ENCODE results near the gene KCNQ2. TPM values are rescaled to one million over a fixed set of nuclear protein-coding genes. Genes with fewer than 3 reads are reported as not detected.

The KCNQ2 gene
- polyA plus RNA-seq, 4 donors, result 4.9 to 9.0 (median 5.1) TPM

- no peak for DNase-seq (ENCODE audit: low read depth in 4 of 4, low spot score in 3 of 4)
Measured at GRCh38 chr20:63350597-63351325, 121.7 kb downstream of the KCNQ2 start.

Other genes starting within 250 kb of the KCNQ2 start
- 1 to 10 TPM in 3 of 4 donors, under 1 TPM in 1; 0.44 to 2.7 (median 2.1) TPM for gene BIRC7, start 236.8 kb downstream of the KCNQ2 start, polyA plus RNA-seq (ENCODE audit: insufficient read length in 4 of 4)
- gene NKAIN4, start 218.2 kb downstream of the KCNQ2 start, polyA plus RNA-seq (ENCODE audit: insufficient read length in 4 of 4), result 10 to 100 TPM; 26.0 to 41.5 (median 29.8) TPM
- 10 to 100 TPM; 62.3 to 77.0 (median 67.9) TPM for gene ARFGAP1, start 199.8 kb downstream of the KCNQ2 start, polyA plus RNA-seq (ENCODE audit: insufficient read length in 4 of 4)
- under 1 TPM; 0.67 to 0.97 (median 0.78) TPM for gene COL20A1, start 179.5 kb downstream of the KCNQ2 start, polyA plus RNA-seq (ENCODE audit: insufficient read length in 4 of 4)
- gene CHRNA4, start 111.3 kb downstream of the KCNQ2 start, polyA plus RNA-seq (ENCODE audit: insufficient read length in 4 of 4), result 10 to 100 TPM in 3 of 4 donors, 1 to 10 TPM in 1; 6.1 to 14.7 (median 12.7) TPM
- 1 to 10 TPM in 3 of 4 donors, under 1 TPM in 1; 0.56 to 3.8 (median 1.4) TPM for gene EEF1A2, start 26.4 kb upstream of the KCNQ2 start, polyA plus RNA-seq (ENCODE audit: insufficient read length in 4 of 4)
- gene PPDPF, start 48.1 kb upstream of the KCNQ2 start, polyA plus RNA-seq (ENCODE audit: insufficient read length in 4 of 4), result 100 to 1,000 TPM; 159 to 425 (median 233) TPM
- gene PTK6, start 64.7 kb upstream of the KCNQ2 start, polyA plus RNA-seq (ENCODE audit: insufficient read length in 4 of 4), result 1 to 10 TPM in 2 of 4 donors, under 1 TPM in 2; 0.44 to 1.1 (median 0.81) TPM
- gene SRMS, start 75.1 kb upstream of the KCNQ2 start, polyA plus RNA-seq (ENCODE audit: insufficient read length in 4 of 4), result under 1 TPM in 3 of 4 donors, not detected in 1; 0.17 to 0.31 (median 0.24) TPM
- gene FNDC11, start 81.5 kb upstream of the KCNQ2 start, polyA plus RNA-seq (ENCODE audit: insufficient read length in 4 of 4), result 1 to 10 TPM in 3 of 4 donors, under 1 TPM in 1; 0.90 to 2.1 (median 1.1) TPM
- gene HELZ2, start 101.6 kb upstream of the KCNQ2 start, polyA plus RNA-seq (ENCODE audit: insufficient read length in 4 of 4), result 10 to 100 TPM; 10.1 to 15.3 (median 11.2) TPM
- 10 to 100 TPM in 3 of 4 donors, 1 to 10 TPM in 1; 9.4 to 12.7 (median 10.7) TPM for gene GMEB2, start 154.4 kb upstream of the KCNQ2 start, polyA plus RNA-seq (ENCODE audit: insufficient read length in 4 of 4)
- 10 to 100 TPM; 23.5 to 39.7 (median 29.3) TPM for gene STMN3, start 180.8 kb upstream of the KCNQ2 start, polyA plus RNA-seq (ENCODE audit: insufficient read length in 4 of 4)
- 10 to 100 TPM; 15.8 to 18.2 (median 17.6) TPM for gene RTEL1, start 185.7 kb upstream of the KCNQ2 start, polyA plus RNA-seq (ENCODE audit: insufficient read length in 4 of 4)
- gene TNFRSF6B, start 224.0 kb upstream of the KCNQ2 start, polyA plus RNA-seq (ENCODE audit: insufficient read length in 4 of 4), result 1 to 10 TPM; 1.1 to 2.7 (median 1.6) TPM
- gene ARFRP1, start 235.3 kb upstream of the KCNQ2 start, polyA plus RNA-seq (ENCODE audit: insufficient read length in 4 of 4), result 10 to 100 TPM; 29.9 to 41.3 (median 34.4) TPM
- 10 to 100 TPM; 15.2 to 24.6 (median 18.0) TPM for gene ZGPAT, start 235.4 kb upstream of the KCNQ2 start, polyA plus RNA-seq (ENCODE audit: insufficient read length in 4 of 4)